Esophagus muscularis mucosa (tissue), 4 donors: ENCODE data around the gene POLR3B. TPM values are rescaled to one million over a fixed set of nuclear protein-coding genes. Genes with fewer than 3 reads are reported as not detected.

Experiments used
- DNase-seq: peaks from one replicate; pipeline ENCODE4 v3.0.0-alpha.2; 2017; ENCODE audit errors: extremely low spot score
- H3K27ac ChIP-seq, 4 donors: fragments of 200-600 bp; sonication (generic); replicated peaks in 1 of 4; 1 replicate in 3 of 4; 2 replicates in 1 of 4; pipeline ENCODE4 v1.5.1; 2016 to 2019; ENCODE audit warnings: mild to moderate bottlenecking in 1 of 4
- H3K27me3 ChIP-seq, 4 donors: fragments of 200-600 bp; sonication (generic); one replicate each; pipeline versions ENCODE4 v1.5.1 to v1.6.0; 2016 to 2019
- H3K36me3 ChIP-seq, 4 donors: fragments of 200-600 bp; sonication (generic); one replicate each; pipeline ENCODE4 v1.5.1; 2016 to 2019
- H3K4me1 ChIP-seq, 4 donors: fragments of 200-600 bp; sonication (generic); one replicate each; pipeline ENCODE4 v1.5.1; 2016 to 2019
- H3K4me3 ChIP-seq, 4 donors: fragments of 200-600 bp; sonication (generic); 1 replicate in 2 of 4; 2 replicates in 2 of 4; pipeline ENCODE4 v1.5.1; 2016 to 2019; ENCODE audit warnings: mild to moderate bottlenecking in 4 of 4, moderate library complexity in 1 of 4
- H3K9me3 ChIP-seq, 4 donors: fragments of 200-600 bp; sonication (generic); 1 replicate in 3 of 4; 2 replicates in 1 of 4; pipeline ENCODE4 v1.5.1; 2016 to 2019
- EP300 ChIP-seq: sonication (generic); formaldehyde crosslinking; IDR thresholded peaks from one replicate; pipeline ENCODE4 v1.6.1; 2017; ENCODE audit warnings: antibody characterized with exemption
- POLR2A ChIP-seq: fragments of 450-650 bp; IDR thresholded peaks from one replicate; pipeline ENCODE4 v1.6.1; 2017; ENCODE audit warnings: antibody characterized with exemption, moderate library complexity, mild to moderate bottlenecking, low read depth
- POLR2AphosphoS5 ChIP-seq, 2 donors: sonication (generic); formaldehyde crosslinking; IDR thresholded peaks; one replicate each; pipeline ENCODE4 v1.6.1; 2017; ENCODE audit warnings: antibody characterized with exemption in 2 of 2
- WGBS: methylation state at CpG from one replicate; pipeline ENCODE4 v1.1.5; 2018; 5-methylcytosine and 5-hydroxymethylcytosine counted together
- intact Hi-C: fragments of 100-400 bp; cut with DNase I; formaldehyde crosslinking; loops from one replicate; pipeline ENCODE4 v1.15.1; 2023
- total RNA-seq, 4 donors: library from RNA; depleted of rRNA; stranded (reverse); fragments of >200 nt; gene quantifications; one replicate each; pipeline versions ENCODE4 v1.1.0 to v1.2.1, GENCODE V29; 2016
- TF ChIP-seq, protein P1 (sequence below), 3 experiments: fragments of 200-600 bp in 2 of 3; fragments of 450-650 bp in 1 of 3; sonication (generic) in 2 of 3; IDR thresholded peaks; one replicate each; pipeline ENCODE4 v1.5.1; 2017 to 2019; ENCODE audit warnings: antibody characterized with exemption in 3 of 3, mild to moderate bottlenecking in 2 of 3, moderate library complexity in 1 of 3

The POLR3B gene
- total RNA-seq, 4 donors from 2014 or later, result 4.2 to 6.1 (median 5.3) TPM

DNA sequence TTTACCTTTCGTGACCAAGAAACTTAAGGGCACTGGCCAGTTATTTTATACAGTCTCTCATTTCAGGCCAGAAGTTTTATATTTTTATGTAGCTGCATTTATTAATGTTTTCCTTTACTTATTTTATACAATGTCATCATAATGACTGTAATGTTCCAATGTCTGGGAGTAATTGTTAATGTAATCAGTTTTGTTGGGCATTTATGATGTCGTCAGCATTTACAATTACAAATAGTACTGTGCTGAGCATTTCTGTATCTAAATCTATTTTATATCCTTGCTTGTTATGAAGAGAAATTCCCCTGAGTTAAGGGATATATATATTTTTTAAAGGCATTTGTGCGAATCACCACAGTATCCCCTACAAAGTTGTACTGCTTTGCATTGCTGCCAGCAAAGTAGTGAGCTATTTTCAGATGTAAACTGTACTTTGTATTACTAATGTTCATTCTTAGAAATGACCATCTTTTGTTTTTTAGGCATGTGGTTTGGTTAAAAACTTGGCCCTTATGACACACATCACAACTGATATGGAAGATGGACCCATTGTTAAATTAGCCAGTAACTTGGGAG is 74.4 kb downstream of the POLR3B start:
- H3K9me3 ChIP-seq, result no peaks in the 10 kb centered on the region
- peaks cover 8 to 46% (median 16%) of the 10 kb centered on the region in 4 donors for H3K36me3 ChIP-seq
- no peak for TF ChIP-seq EP300
- no peak for TF ChIP-seq POLR2AphosphoS5 (IDR thresholded peaks at IDR 0.05)
- no peak for TF ChIP-seq POLR2A
- TF ChIP-seq, protein P1, sequence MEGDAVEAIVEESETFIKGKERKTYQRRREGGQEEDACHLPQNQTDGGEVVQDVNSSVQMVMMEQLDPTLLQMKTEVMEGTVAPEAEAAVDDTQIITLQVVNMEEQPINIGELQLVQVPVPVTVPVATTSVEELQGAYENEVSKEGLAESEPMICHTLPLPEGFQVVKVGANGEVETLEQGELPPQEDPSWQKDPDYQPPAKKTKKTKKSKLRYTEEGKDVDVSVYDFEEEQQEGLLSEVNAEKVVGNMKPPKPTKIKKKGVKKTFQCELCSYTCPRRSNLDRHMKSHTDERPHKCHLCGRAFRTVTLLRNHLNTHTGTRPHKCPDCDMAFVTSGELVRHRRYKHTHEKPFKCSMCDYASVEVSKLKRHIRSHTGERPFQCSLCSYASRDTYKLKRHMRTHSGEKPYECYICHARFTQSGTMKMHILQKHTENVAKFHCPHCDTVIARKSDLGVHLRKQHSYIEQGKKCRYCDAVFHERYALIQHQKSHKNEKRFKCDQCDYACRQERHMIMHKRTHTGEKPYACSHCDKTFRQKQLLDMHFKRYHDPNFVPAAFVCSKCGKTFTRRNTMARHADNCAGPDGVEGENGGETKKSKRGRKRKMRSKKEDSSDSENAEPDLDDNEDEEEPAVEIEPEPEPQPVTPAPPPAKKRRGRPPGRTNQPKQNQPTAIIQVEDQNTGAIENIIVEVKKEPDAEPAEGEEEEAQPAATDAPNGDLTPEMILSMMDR (IDR thresholded peaks at IDR 0.05), result no peak
- H3K27me3 ChIP-seq, result no peaks in the 10 kb centered on the region
- H3K4me3 ChIP-seq, result no peak overlapping the region
- no peak for DNase-seq
- peaks cover 14 to 20% (median 17%) of the 10 kb centered on the region in 4 donors for H3K4me1 ChIP-seq
- no peak overlapping the region for H3K27ac ChIP-seq
- 88% methylated on average over 3 of the region's 3 CpGs for WGBS
- intact Hi-C loops, result no loop called here

DNA sequence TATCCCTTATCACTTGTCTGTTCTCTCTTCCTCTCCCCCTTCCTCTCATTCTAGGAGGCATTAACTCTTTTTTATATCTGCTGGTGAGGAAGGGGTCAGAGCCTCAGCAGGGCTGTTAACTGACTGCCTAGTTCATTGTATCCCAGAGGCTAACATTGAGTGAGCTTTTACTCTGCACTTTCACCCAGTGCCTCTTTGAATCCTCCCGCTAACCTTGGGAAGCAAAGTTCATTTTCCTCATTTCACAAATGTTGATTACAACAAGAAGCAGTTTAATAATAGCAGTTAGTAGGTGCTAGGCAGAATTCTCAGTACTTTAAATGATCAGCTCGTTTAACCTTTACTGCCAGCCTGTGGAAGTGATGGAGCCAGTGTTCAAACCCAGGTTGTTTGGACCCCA is 75.5 kb downstream of the POLR3B start:
- H3K9me3 ChIP-seq, result no peaks in the 10 kb centered on the region
- H3K27ac ChIP-seq, result no peak overlapping the region
- no peaks in the 10 kb centered on the region for H3K27me3 ChIP-seq
- intact Hi-C loops, result no loop called here
- WGBS, result 95% methylated on average over 2 of the region's 2 CpGs
- DNase-seq, result no peak
- TF ChIP-seq POLR2A (no peak), EP300 (no peak), POLR2AphosphoS5 (IDR thresholded peaks at IDR 0.05) (no peak)
- TF ChIP-seq, protein P1 (IDR thresholded peaks at IDR 0.05), result no peak
- peaks cover 15 to 57% (median 22%) of the 10 kb centered on the region in 4 donors for H3K36me3 ChIP-seq
- H3K4me1 ChIP-seq, result peaks cover 7 to 15% (median 11%) of the 10 kb centered on the region in 4 donors
- H3K4me3 ChIP-seq, result no peak overlapping the region

GRCh38 chr12:106434526-106434925 is 77.0 kb downstream of the POLR3B start:
- intact Hi-C loops, result no loop called here
- TF ChIP-seq EP300 (no peak), POLR2AphosphoS5 (IDR thresholded peaks at IDR 0.05) (no peak), POLR2A (no peak)
- TF ChIP-seq, protein P1 (IDR thresholded peaks at IDR 0.05), result no peak
- Histone ChIP-seq H3K27me3 (no peaks in the 10 kb centered on the region), H3K4me3 (no peak overlapping the region), H3K27ac (no peak overlapping the region), H3K36me3 (peaks cover 16 to 71% (median 32%) of the 10 kb centered on the region in 4 donors), H3K9me3 (no peaks in the 10 kb centered on the region), H3K4me1 (peaks cover 0 to under 1% (median 0%) of the 10 kb centered on the region in 4 donors)
- no peak for DNase-seq
- 81% methylated on average over 4 of the region's 4 CpGs for WGBS

DNA sequence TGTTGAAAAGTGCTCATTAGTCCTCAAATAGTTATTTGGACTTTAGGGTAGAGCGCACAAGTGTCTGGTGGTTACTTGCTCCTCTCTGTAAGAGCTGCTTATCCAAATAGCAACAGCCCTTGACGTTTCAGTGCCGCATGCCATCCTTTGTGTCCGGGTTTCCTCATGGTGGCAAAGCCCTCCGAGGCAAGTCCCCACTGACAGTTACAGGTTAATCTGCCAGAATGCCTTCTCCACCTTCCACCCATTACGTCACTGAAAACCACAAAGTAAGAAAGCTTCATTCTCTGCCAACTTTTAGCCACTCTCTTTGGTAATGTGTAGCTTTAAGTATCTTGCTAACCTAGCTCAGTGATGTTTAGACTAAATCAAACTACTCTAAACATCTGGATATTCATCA is 78.6 kb downstream of the POLR3B start:
- H3K27me3 ChIP-seq, result no peaks in the 10 kb centered on the region
- H3K4me3 ChIP-seq, result no peak overlapping the region
- H3K27ac ChIP-seq, result no peak overlapping the region
- intact Hi-C loops, result no loop called here
- no peak for DNase-seq
- no peaks in the 10 kb centered on the region for H3K9me3 ChIP-seq
- H3K4me1 ChIP-seq, result no peaks in the 10 kb centered on the region
- peaks cover 16 to 79% (median 44%) of the 10 kb centered on the region in 4 donors for H3K36me3 ChIP-seq
- TF ChIP-seq, protein P1 (IDR thresholded peaks at IDR 0.05), result no peak
- TF ChIP-seq POLR2AphosphoS5 (IDR thresholded peaks at IDR 0.05) (no peak), POLR2A (no peak), EP300 (no peak)
- 92% methylated on average over 6 of the region's 6 CpGs for WGBS

DNA sequence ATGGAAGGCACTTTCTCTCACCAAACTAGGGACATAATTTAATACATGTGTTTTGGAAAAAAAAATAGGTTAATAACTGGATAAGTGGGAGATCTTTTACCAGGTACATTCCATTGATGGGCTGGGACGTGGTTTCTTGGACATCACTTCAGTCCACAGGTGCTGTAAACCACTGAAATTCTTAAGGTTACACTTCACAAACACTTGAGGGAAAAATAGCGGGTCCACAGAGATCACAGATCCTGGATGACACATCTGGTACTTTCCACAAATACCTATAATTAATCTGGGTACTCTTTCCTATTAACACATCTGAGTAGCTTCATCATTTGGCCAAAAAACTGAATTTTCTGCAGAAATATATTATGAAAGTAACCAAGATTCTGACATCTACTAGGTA is 85.0 kb downstream of the POLR3B start:
- no peaks in the 10 kb centered on the region for H3K4me1 ChIP-seq
- 98% methylated on average over 2 of the region's 2 CpGs for WGBS
- intact Hi-C loops, result no loop called here
- H3K36me3 ChIP-seq, result peaks cover 4 to 57% (median 40%) of the 10 kb centered on the region in 4 donors
- no peak overlapping the region for H3K27ac ChIP-seq
- H3K27me3 ChIP-seq, result no peaks in the 10 kb centered on the region
- no peak overlapping the region for H3K4me3 ChIP-seq
- no peak for DNase-seq
- TF ChIP-seq EP300, result no peak
- TF ChIP-seq, protein P1 (IDR thresholded peaks at IDR 0.05), result no peak
- TF ChIP-seq POLR2A, result no peak
- no peak for TF ChIP-seq POLR2AphosphoS5 (IDR thresholded peaks at IDR 0.05)
- no peaks in the 10 kb centered on the region for H3K9me3 ChIP-seq
